NCI-H2196 treated with DMSO at 0.1 percent for 48 hours (cell line): ENCODE results near the gene NR1I3.

Experiments
- DNase-seq: peaks from one replicate; lab custom pipeline; 2025; ENCODE audit not compliant: unreplicated experiment; lab: John Stamatoyannopoulos, UW

Gene NR1I3

DNA sequence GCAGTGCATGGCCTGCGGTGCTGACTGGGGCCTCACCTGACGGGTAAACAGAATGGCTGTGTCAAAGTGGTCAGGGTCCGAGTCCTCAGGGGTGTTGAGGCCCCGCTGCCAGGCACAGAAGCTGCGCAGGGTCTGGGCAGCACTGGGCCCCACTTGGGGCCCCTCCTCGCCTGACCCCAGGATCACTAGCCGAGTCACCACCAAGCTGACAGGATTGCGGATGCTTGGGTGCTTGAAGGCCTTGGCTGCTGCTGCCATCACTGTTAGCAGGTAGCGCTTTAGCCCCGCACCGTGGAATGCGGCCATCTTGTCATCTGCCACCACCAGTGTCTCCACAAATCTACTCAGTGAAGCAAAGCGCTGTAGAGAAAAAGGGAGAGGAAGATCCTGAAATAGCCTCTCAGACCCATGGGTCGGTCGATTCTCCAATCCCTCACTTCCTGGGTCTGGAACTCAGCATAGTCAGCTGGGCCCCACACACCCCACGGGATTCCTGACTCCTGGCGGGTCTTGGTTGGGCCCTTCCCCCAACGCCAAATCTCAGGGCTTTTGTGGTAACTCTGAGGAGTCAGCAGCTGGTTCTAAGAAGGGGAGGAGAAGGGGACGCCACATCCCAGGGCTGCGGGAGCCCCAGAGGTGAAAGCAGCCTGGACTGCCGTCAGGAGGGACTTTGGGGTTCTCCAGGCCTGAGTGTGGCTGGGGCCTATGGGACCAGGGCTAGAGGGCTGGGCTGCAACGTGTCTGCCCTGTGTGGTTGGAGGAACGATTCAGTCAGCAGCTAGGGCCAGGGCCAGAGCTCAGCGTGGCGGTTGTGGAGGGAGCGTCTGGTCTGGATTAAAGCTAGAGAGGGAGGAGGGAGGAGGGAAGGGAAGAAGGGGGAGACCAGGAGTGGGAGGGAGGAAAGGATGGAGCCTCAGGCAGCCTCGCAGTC, 41.2 kb downstream of the NR1I3 start:
- no peak for DNase-seq

DNA sequence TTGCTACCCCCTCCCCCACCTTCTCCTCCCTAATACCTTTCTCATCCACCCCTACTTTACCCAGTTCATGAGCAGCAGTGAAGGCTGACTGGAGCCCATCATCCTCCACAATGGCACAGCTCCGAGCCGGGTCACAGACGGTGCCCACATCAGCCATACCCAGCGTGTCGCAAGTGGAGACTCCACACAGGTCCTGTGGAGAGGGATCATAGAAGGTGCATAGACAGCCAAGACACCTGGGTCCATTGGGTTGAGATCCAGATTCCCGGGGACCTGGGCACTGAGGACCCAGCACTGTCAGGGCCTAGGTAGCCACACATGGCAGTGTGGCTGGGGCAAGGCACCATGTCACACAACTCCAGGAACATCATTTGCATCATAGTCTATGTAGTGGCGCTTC, 41.9 kb downstream of the NR1I3 start:
- DNase-seq: no peak

DNA sequence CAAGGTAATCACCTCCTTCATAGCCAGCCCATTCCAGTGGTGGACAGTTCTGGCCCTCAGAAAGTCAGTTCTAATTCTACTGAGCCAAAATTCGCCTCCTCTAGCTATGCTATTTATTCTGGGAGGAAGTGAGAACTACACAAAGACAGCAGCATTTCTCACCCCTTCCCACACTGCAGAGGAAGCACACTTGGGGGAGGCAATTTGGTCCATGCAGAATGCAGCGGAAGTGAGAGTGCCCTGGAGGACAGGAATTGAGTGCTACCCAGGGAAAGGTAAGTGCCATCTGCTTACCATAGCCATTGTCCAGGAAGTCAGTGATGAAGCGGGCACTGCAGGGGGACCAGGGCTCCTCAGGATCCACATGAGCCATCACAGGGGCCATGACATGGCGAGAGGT, 42.8 kb downstream of the NR1I3 start:
- no peak for DNase-seq

DNA sequence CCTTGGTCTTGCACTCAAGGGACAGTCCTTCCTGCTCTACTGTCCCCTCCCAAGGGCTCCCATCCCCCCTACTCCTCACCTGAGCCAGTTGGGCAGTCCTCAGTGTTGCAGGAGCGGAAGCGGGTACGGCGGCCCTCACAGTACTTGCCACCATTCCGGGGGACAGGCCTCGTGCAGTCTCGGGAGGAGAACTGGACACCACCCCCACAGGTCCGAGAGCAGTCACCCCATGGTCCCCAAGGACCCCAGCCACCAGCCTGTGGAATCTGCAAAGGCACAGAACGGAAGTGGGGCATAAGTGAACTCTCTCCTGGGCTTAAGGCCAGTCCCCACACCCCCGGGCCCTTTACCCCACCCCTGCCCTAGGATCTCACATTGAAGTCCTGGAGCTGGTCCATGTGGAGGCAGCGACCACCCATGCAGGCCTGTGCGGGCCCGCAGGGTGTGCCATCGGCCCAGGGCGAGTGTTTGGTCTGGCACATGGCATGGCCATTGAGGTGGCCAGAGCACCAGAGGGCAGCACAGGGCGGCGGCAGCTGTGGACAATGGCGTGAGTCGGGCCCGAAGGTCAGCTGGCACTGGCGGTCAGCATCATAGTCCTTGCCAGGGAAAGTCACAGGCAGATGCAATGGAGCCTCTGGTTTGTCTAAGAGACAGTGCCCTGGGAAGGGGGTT, 44.3 kb downstream of the NR1I3 start:
- no peak for DNase-seq

DNA sequence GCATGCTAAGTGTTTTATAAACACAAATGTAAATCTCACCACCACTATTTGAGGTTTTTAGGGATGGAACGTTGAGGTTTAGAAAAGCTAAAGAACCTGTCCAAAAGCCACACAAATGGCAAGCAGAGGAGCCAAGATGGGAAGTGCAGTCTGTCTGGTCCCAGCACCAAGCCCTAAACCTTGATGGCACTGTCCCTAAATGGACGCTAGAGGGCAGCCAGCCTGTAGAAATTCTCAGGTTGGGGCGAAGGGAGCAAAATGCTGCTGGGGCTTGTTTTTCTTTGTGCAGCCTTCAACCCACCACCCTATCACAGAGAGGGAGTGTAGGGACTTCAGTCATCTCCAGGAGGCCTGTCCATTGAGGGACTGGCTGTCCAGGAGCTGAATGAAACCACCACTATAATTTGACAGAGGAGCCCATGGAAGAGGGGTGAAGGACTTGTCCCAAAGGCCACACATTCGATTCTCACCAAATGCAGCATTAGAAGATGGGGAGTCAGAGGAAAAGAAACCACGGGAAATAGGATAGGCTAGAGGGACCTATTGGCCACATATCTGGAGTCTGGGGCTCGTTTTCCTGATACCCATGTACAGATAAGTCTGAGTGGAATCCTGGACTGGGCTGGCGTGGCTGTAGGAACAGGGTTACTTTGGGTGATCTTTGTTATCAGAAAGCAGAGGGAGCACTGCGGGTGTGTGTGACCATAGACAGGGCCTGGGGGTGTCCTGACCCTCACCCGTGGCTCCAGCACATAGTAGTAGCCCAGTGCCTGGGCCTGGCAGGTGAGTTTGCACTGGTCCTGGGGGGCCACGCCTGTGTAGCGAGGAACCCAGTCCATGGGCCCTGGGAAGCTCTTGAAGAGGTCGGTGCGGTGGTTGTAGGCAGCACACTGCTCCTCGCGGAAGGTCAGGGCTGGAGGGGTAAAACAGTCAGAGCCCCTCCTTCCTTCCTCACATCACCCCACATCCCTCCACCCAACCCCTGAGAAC, 45.2 kb downstream of the NR1I3 start:
- DNase-seq: peak; percentile 73

DNA sequence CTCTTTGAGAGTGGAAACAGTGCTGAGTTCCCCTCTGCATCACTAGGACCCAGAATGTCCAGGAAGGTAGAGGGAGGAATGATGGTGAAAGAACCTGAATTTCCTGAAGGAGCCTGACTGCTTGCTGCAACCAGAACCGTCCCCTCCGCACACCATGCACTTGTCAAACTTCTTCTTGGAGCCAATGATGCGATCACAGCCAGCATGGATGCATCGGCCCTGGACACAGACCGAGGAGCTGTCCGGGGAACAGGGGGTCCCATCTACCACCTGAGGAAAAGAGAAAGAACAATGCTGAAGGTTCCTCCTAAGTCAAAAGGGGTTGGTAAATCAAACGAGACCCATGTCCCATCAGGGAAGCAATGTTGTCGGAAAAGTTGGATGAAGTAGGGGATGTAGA, 46.0 kb downstream of the NR1I3 start:
- DNase-seq: no peak

DNA sequence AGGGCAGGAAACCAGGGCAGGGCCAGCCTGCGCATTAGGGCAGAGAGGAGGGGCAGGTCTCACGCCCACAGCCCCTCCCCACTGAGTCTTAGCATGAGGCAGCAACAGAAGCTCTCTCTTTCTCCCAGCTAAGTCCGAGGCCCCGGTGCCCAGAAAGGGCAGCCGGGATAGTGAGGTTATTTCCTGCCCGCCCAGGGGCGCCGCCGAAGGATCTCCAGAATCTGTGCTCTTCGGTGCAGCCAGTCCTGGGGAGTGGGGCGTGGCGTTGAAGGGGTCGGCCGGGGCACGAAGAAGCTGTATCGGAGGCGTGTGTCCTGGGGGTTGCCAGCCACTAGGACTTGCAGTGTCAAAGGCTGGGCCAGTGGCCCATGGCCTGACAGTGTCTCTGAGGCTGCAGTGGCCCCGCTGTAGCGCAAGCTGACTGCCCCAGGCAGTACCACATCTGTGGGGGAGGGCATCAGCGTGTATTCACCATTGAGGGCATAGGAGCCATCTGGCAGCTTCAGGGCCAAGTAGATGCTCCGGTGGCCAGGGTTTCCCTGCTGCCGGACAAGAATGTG, 47.0 kb downstream of the NR1I3 start:
- no peak for DNase-seq

DNA sequence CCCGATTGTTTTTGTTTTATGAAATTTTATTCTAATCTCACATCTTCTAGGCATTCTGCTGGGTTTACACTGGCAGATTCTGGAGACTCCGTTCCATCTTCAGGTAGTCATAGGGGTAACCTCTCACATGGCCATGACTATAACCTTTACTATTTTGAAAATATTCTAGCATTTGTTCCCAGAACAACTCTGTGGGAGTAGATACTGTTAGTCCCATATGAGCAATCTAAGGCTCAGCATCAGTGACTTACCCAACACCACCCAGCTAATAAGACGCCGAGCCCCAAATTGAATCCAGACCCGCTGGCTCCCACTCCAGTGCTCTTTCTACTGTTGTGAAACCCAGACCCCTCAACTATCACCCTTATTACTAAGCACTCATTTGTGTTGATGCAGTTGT, 49.0 kb downstream of the NR1I3 start:
- DNase-seq: no peak

DNA sequence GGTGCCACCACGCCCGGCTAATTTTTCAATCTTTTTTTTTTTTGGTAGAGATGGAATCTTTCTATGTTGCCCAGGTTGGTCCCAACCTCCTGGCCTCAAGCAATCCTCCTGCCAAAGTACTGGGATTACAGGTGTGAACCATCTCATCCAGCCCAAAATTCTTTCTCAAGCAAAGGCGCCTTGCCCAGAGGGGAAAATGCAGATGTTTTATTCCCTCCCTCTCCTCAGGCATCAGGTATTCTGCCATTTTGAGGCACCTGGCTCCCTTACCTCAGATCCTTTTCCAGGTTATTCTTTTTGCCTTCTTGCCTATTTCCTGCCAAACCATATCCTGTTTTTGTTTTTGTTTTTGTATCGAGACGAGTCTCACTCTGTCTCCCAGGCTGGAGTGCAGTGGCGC, 49.6 kb downstream of the NR1I3 start:
- no peak for DNase-seq

DNA sequence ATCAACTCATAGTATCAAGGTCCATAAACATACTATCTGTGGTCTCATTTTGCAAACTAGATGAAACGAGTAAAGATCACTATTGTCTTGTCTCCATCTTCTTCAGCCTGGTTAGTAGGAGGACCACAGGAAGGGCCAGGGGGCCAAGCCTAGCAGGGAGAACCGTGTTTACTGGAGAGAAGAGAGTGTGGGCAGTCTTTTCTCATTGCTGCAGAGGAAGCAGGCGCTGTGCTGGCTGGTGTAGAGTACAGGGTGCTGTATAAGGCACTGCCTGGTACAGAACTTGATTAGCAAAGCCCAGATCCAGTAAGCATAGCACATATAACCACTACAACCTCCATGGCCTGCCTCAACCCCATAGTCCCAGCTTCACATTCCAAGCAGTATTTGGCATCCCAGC, 50.7 kb downstream of the NR1I3 start:
- no peak for DNase-seq

DNA sequence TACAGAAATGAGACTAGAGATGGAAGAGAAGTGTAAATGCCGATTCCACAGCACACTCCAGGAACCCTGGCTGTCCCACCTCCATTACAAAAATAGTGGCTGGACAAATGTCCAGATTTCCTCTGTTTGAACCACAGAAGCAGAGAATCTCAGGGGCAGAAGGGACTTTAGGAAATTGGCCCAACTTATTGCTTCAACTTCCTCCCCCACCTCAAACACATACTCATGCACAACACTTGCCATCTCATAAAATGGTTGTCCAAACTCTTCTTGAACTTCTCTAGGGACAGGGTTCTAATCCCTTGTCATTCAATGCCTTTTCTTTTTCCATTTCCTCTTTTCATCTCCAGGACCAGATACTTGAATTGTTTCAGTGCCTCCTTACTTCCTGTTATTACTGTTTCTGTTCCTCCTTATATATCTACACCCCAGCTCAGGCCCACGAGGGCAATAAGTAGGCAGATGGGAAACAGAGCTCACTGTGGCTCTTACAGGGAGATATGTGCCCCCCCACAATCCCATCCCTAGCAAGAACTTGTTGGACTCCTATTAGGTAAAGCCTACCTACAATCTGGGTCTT, 52.2 kb downstream of the NR1I3 start:
- no peak for DNase-seq

DNA sequence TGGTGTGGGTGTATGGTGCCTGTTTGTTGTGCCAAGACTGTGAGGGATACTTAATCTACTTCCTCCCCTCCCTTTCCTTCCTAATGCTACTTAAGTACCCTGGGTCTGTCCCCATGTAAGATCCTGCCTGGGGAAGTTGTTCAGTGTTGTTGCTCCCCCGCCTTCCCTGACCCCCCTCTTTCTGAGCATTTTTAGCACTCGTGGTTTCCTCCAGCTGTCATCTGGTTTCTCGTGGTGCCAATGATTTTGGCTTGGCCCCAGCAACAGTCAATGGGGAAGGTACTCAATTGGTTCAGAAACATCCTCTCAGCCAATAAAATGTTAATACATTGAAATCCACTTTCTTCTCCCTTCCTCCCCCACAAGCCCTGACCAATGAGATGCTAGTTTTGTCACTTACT, 52.7 kb downstream of the NR1I3 start:
- no peak for DNase-seq

DNA sequence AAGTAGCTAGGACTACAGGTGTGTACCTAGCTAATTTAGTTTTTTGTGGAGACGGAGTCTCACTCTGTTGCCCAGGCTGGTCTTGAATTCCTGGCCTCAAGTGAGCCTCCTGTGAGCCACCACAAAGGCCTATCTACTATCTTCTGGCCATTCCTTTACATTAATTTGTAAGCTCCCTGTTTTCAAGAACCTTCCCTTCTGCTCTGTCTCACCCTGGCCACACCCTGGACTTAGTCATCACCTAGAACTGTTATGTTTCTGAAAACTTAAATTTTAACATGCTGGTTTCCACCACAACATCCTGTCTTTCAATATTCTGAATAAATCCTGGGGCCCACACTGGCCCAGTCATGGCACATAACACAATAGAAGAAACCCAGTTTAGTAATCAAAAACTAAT, 55.8 kb downstream of the NR1I3 start:
- DNase-seq: no peak

DNA sequence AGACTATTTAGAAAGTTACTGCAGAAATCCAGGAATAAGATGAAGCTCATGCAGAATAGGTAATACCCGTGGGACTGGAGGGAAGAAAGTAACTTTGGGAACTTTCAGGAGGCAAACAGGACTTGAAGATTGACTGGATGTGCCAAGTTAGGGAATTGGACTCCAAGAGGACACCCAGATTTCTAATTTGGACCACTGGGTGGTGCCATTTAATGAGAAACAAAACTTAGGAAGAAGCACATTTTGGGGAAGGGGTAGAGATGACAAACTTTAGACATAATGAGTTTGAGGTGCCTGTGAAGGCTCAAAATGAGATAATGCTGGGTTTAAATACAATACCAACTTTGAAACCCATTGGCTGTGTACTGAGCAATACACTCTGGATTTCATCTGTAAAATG, 57.4 kb downstream of the NR1I3 start:
- no peak for DNase-seq

DNA sequence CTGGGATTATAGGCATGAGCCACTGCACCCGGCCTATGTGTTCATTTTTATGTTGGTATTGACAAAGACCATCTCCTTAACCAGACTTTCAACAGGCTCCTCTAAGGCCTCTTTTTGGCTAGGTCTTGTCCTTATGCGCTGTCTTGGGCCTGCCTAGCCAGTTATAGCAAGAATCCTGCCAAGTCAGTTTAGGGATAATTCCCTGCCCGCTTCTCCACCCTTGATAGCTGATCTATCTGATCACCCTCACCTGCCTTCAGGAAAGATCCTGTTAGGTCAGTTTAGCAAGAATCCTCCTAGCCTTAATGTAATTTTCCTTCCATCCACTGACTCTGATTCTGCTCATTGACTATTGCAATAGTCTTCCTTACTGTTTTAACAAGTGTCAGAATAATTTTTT, 58.3 kb downstream of the NR1I3 start:
- DNase-seq: no peak
